HG03280 (cell line): ENCODE results near the gene NFKBIE.

ENCODE experiments used
- ATAC-seq: cut with Tn5 transposase; IDR thresholded peaks from one replicate; pipeline ENCODE4 v1.9.1; 2021; ENCODE audit warnings: mild to moderate bottlenecking, moderate library complexity; ENCODE audit not compliant: unreplicated experiment

The NFKBIE gene

DNA sequence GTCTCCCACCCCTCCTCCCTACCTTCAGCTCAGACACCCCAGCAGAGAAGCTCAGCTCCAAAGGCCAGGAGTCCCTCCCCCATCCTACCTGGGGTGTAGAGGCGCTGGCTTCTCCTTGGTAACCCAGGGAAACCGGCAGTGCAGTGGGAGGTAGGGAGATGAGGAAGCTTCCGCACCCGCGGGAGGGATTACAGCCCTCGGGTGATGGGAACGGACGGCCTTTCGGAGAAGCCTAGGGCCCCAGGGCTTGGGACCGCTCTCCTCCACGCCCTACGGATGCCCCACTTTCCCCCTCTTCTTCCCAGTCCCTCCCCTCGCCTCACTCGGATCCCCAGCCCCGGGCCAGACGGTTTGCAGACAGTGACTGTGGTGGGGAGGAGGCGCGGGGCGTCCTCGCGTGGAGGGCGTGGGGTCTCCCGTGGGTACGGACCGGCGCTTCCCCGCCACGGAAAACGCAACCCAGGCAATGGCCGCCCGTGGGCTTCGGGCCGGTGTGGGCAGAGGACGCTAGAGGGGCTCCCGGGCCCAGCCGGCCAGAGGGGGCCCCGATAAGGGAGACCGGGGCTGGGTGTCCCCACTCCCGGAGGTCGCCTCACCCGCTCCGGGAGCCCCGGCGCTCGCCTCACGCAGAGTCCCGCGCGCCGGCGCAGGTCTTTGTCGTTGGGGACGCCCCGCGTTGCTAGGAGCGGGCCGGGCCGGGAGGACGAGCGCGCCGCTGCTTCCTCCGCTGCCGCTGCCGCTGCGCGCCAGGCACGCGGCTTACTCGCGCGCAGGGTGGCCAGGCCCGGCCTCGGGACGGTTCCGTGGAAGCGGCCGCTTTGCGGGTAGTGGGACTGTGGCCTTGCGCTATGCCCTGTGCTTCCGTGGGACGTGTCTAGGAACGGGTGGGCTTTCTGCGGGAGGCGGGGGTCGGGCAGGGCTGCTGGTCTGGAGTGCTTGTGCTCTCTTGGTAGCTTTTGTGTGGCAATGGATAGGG is 32.0 kb upstream of the NFKBIE start:
- ATAC-seq: no peak

- ATAC-seq: no peak
Observed at GRCh38 chr6:44294832-44295791, 29.8 kb upstream of the NFKBIE start.

GRCh38 chr6:44292661-44293365 is 27.5 kb upstream of the NFKBIE start:
- ATAC-seq: no peak

DNA sequence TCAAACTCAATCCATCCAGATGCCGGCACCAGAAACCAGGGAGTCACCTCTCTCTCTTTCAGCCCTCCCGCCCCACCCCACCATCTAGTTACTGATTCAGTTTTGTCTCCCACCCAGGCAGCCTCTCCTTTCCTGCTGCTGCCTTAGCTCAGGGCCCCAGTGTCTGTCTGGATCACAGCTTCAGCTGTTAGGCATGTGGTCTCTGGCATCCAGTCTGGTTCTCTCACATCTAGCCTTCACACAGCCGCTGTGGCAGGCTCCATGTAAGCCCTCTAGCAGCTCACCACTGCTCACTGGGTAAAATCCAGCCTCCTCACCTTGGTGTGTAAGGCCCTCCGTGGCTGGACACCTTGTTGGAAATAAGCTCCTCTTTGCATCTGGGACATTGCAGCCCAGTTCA is 26.5 kb upstream of the NFKBIE start:
- ATAC-seq: no peak

DNA sequence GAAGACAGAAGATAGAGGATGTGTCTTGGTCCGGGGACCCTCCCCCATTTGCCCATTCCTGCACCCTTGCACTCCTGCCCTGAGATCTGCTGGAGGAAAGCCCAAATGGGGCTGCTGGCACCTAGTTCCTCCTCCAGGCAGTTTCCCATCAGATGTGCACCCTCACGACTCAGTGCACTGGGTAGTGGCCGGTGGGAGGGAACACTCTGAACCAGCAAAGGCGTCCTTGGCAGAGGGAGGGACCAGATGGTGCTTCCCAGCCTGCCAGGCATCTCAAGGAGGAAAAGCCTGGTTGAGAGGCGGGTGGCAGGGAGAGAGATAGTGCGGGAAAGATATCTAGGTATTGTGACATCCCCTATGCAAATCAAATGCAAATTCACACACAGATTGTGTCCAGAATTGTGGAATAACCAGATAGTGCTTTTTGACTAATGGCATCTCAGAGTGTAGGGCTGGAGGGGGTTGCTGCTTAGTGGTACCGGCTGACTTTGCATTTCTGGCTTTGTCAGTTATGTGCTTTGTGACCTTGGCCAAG is 24.4 kb upstream of the NFKBIE start:
- no peak for ATAC-seq

DNA sequence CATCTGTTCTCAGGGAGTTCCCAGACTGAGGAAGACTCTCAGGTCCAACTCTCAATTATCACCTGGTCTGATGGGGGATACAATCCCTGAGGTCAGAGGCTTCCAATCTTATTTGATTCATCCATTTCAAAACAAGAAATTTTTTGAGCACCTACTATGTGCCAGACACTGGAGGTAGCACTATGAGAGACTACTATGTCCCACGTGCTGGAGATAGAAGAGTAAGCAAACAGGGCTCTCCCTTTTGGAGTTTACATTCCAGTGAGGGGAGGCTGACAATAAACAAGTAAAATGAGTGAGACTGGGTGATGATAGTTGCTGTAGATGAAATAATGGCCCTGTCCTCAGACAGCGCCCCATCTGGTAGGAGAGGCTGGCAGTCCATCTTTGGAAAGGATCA is 21.4 kb upstream of the NFKBIE start:
- ATAC-seq: no peak

DNA sequence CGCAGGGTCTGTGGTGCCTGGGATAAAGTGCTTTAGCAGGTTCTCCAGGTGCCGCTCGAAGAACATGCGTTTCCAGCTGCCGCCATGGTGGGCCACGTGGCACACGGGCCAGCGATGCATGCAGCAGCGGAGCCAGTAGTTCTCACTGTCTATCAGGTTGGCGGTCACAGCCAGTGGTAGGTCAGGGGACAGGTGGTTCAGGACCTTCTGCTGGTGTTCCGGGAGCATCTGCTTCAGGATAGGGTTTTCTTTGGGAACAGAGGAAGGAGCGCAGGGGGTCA is 20.9 kb upstream of the NFKBIE start:
- no peak for ATAC-seq

- ATAC-seq: no peak
Observed at GRCh38 chr6:44285552-44286284, 20.4 kb upstream of the NFKBIE start.

DNA sequence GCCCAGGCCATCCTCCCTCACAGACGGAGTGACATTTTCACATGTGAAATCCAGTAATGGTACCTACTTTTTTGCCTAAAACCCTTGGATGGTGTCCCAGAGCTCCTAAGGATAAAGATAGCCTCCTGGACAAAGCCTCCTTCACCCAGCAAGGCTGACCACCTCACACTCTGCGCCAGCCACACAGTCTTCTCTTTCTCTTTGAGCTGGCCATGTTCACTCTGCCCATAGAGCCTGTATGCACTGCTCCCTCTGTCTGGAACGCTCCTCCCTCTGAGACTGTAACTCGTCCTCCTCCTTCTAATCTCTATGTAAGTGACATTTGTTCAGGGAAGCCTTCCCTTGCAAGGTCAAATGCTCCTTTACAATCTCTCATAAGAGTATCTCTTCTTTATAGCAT is 19.5 kb upstream of the NFKBIE start:
- no peak for ATAC-seq

DNA sequence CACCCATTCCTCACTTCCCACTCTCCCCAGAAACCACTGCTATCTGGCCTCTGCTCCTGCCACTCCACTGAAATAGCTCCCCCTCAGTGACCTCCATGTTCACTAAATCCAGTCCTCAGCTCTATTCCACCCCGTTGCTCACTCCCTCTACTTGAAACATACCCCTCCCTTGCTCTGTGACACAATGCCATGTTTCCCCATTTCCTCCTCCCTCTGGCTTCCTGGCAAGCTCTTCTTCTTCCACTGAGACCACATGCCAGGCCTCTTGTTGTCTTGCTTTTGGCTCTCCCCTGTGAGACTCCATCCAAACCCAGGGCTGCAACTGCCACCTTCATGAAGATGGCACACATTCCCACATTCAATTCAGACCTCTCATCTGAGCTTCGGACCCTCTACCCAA is 18.8 kb upstream of the NFKBIE start:
- ATAC-seq: no peak

- ATAC-seq: no peak
Observed at GRCh38 chr6:44278774-44279697, 13.7 kb upstream of the NFKBIE start.

GRCh38 chr6:44278315-44278714 is 13.0 kb upstream of the NFKBIE start:
- no peak for ATAC-seq

- ATAC-seq: no peak
Observed at GRCh38 chr6:44277763-44278162, 12.4 kb upstream of the NFKBIE start.

DNA sequence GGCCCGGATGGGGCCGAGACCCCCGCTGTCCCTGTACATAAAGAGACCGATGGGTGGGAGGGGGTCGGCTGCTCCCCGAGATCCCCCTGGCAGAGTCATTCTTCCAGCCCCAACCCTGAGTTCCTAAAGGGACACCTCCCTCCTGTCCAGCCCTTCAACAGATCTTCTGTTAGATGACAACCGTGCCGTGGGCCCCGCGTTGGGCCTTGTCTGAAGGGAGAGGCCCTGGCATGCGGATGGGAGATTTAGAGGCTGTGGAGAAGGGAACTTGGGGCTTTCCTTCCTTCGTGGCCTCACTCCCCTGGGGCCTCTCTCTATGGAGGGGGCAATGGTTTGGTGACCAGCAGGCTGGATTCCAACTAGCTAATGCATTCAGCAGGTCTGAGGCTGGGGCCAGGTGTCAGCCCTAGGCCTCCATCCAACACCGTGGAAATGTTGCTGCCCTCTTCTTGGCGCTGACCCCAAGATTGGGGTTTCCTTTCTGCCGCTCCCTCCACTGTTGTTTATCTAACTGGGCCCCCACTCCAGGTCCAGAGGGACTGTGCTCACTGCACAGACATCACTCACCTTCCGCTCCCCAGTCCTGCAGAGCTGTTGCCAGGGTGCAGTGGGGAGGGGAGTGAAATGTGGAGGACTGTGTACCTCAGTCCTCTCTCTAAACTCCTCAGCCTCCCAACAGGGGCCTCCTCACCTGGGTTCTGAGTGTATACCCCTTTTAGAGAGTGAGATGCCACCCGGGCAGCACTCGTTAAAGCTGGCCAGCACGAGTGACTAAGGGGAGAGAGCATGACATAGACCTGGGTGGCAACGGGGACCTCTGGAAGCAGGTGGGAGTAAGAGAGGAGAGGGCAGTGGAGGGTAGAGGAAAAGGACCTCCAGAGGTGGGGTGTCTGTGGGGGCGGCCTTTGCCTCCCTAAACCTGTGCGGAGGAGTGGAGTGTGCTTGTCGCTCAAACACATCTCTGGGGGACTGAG is 11.6 kb upstream of the NFKBIE start:
- ATAC-seq: no peak

GRCh38 chr6:44275749-44276648 is 10.6 kb upstream of the NFKBIE start:
- no peak for ATAC-seq

GRCh38 chr6:44275271-44275748 is 10.0 kb upstream of the NFKBIE start:
- no peak for ATAC-seq

DNA sequence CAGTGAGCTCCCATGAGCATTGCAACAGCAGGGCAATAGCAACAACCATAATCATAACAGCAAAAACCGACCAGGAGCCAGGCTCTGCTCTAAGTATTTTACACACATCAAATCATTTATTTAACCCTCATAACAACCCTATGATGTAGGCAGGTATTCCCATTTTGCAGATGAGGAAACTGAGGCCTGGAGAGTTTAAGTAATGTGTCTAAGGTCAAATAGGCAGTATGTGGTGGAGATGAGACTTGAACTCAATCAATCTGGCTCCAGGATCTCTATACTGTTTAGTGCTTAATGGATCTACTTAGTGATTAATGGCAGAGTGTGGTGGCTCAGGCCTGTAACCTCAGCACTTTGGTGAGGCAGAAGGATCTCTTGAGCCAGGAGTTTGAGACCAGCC is 8.3 kb upstream of the NFKBIE start:
- ATAC-seq: no peak
